CD4-positive, alpha-beta T cell treated with Interleukin-21 for 1 hour (primary cell): ENCODE measurements around the gene CD300A.

Experiments used
- DNase-seq: peaks from one replicate; pipeline ENCODE4 v3.0.0-alpha.2; 2020

CD300A gene

GRCh38 chr17:74466111-74466827, at the start of gene CD300A:
TSS of gene CD300A (plus strand) at chr17:74466634. CDS start at chr17:74466704, 70 bp downstream.
- DNase-seq, result peak; percentile 15

- no peak for DNase-seq
Observed at GRCh38 chr17:74417178-74418045, 49.0 kb upstream of the CD300A start.

DNA sequence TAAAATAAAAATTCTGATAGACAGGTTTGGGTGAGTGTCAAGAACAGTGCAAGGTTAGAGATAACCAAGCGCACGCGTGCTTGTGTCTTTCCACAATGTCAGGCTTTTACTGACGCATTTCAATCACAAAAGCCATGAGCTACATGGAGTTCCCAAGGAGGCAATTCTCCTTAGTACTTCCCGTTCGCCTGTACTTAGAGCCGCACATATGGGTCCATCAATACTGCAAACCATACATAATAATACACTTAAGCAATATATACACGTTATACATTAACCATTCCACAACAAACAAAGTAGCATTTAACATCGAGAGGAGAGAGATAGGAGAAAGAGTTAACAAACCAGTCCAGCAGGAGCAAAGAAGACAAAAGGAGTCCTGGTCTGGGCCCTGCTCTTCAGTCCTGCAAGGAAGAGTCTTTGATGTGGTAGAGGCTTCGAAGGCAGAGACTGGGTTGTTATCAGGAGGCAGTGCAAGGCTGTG, 46.5 kb upstream of the CD300A start:
- no peak for DNase-seq

- no peak for DNase-seq
Observed at GRCh38 chr17:74424117-74424516, 42.3 kb upstream of the CD300A start.

DNA sequence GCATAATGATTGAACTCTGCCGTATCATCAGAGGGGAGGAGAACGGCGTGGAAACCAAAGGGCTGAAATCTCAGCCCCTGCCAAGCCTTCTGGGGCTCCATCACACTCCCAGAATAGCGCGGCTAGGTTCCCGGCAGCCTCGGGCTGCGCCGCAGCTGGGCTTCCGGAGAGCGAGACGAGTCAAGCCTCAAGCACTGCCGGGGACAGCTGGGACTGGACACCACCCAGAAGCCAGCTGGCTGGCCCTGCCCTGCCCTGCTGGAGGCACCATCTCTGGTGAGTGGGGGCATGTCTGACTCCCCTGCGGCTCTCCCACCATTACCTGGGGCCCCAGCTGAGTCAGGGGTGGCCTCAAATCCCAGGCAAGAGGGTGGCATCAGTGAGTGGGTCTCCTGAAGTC, 41.8 kb upstream of the CD300A start:
- no peak for DNase-seq

DNA sequence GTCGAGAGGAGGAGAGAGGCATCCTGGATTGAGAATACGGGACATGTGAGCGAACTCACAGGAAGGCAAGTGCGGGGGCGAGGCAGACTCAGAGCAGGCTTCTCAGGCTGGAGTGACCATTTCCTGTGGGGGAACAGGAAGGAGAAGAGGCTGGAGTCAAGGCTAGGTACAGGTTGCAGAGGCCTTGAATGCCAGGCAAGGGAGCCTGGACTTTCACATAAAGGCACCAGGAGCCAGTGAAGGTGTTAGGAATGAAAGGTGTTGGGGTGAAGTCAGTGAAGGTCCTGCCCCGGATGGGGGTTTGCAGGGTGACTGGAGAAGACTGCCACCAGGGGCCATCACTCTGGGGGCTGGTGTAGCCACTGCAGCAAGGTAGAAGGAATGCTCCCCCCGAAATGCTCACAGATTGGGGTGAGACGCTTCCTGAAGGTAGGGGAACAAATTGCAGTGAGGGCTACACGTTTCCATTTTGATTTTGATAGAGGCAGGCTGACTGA, 39.8 kb upstream of the CD300A start:
- no peak for DNase-seq

GRCh38 chr17:74427048-74427762, 39.2 kb upstream of the CD300A start:
- no peak for DNase-seq

- no peak for DNase-seq
Observed at GRCh38 chr17:74427763-74428153, 38.7 kb upstream of the CD300A start.

DNA sequence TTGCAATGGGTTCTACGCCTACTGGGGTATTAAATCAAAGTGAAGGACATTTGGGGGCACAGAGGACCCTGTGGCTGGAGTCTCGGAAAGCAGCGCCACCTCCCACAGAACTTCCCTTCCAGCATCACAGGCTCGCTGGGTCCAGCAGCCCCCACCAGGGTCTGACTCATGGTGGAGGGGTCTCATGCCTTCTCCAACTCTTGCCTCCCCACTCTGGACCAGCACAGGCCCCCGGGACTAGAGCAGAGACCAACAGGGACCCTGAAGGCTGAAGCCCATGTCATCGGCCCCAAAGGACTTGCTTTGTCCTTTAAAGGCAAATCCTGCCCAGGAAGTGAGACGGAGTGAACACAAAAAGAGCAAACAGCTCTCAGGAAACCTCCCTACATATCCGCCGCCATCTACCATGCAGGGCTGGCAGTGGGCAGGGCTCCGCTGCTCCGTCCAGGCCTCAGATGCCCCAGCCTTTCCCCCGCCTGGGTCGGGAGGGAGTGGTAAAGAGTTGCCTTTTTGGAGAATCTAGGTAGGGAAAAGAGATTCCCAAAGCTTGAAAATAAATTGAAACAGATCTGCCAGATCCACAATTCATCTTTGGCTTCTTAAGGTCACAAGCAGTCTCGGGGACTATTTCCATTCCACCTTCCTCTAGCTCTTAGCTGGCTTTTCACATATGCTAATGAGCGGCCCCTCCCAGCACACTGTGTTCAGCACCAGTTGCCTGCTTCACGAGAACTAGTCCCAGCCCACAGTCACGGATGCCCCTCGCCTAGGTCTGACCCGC, 36.6 kb upstream of the CD300A start:
- no peak for DNase-seq

- no peak for DNase-seq
Observed at GRCh38 chr17:74430385-74430705, 36.1 kb upstream of the CD300A start.

DNA sequence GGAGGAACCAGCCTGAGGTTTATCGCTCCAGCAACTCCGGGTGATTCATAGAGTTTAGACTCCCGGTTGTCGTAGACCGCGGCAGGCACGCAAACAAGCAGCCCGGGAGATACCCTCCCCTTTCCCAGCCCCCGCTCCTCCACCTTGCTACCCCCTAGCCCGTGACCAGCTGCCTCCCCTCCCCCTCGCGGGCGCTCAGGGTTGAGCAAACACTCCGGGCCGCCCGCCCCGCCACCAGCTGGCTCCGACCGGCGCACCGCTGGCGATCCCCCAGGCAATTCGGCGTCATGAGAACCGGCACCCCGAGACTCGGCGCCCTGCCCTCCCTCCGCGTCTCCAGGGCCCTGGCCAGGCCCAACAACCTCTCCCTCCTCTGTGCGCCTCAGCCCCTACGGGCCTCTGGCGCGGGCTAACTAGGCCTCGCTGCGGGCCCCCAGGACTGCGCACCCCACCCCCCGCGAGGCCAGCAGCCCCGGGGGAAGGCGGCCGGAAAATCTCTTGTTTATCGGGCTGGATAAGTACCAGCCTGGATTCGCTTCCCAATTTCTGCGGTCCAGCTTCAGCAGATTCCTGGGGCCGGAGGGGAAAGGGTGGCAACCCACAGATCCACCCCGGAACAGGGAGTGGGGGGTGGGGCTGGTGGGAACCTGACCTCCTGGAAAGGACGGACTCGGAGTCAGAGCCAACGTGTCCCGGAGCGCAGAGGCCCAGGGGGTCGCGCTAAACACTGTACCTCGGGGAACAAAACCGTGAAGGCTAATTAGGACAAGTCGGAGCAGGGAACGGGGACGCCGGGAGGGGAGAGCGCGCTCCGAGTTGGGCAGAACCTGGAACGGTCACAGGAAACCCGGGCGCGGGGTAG, 35.5 kb upstream of the CD300A start:
- no peak for DNase-seq

DNA sequence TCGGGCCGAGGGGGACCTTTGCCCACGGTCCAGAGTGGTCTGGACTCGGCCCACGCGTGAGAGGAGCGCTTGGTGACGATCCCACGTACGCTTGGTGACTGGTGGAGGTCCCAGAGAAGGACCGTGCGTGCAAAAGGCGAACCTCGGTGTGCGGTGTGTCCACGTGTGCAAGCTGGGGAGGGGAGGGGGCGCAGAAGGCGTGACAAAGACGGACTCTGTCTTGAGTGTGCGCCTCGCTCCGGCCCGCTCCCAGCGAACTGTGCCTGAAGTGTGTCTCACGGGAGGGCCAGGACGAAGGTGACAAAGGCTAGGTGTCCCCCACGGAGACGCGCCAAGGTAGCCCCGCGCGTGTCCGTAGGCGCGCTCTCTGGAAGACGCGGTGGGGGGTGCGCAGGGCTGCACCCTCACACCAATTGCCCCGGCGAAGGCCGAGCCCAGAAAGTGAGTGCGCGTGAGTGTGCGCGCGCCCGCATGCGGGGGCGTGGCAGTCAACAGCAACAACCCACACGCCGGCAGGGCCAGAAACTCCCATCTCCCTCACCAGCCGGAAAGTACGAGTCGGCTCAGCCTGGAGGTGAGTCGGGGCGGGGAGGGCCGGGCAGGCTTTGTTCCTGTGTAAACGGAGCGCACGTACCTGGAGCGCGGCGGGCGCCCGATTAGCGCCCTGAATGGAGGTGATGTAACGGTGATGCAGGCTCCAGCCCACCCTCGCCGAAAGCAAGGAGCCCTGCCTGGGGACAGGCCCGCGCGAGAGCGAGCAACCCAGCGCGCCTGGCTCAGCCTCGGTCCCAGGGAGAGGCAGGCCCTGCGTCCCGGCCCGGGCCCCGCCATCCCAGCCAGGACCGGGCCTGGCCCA, 34.6 kb upstream of the CD300A start, which contains the start of gene GPRC5C:
TSS of gene GPRC5C (plus strand) at position 521 of the 856 bp plus-strand sequence. CDS start 7,689 bp downstream, outside the sequence.
- peak; percentile 45 for DNase-seq

- DNase-seq, result no peak
Observed at GRCh38 chr17:74432424-74432690, 34.1 kb upstream of the CD300A start.

GRCh38 chr17:74432766-74433391, 33.6 kb upstream of the CD300A start:
- DNase-seq, result no peak

DNA sequence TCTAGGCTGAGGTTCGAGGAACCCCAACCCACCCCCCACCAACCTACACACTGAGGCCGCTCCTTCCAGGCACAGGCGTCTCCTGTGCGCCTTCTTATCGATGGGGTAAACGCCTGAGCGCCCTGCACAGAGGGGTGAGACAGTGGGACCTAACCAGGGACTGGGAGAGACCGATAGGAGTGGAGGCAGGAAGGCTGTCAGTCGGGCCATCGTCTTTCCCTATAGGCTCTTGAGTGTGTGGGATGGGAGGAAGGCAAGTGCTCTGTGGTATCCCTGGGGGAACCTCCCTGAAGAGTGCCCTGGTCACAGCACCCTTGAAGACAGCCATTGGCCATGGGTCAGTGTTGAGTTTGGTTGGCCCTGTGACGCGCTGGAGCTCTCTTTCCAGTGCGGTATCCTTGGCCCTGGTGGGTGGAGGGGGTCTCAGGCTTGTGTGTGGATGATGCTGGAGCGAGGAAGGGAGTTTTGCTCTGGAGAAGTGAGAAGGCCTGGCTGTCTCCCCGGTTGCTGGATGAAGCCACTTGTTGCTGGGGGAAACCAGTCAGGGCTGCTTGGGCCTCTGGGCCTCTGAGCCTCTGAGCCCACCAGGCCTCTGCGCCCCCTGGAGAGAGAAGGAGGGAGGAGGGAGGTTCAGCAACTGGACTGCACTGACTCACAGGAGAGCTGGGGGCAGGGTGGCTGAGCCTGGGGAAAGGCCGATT, 32.9 kb upstream of the CD300A start:
- no peak for DNase-seq

DNA sequence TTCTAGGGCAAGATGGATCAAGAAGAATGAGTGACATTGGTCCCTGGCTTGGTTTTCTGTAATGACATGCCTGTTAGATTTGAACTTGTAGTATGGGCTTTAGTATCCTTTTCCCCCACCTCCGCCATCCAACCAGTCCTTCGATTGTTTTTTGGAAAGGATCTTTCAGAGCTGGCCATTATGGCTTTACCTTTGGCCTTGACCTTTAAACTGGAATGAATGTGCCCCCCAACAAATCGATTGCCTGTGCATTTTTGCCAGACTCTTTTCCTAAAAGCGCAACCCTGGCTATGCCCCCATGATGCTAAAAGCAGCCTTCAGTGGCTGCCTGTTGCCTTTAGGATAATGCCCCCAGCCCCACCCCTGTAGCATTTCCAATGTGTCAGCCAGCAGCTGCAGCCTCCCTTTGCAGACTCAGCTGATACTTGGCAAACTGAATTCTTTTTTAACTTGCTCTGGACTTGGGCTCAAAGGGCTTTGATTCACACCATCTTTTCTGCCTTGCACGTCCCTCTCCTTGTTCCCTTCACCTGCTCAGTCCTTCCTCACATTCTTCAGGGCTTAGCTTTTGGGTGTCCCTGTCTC, 30.6 kb upstream of the CD300A start:
- no peak for DNase-seq

DNA sequence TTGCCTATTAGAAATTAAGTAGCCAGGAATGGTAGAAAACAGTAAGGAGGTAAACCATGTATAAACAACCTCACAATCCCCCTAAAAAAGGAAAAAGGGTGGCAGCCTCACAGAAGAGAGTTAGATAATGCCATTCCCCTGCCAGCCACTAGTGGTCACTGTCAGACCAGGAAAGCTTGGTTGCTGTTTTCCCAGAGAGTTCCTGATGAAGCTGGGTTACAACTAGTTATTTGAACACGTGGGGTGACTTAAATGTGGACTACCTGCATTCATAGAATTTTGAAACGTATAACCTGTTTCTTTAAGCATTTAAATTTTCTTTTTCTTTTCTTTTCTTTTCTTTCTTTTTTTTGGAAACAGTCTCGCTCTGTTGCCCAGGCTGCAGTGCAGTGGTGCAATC, 28.7 kb upstream of the CD300A start:
- DNase-seq, result peak; percentile 29

- no peak for DNase-seq
Observed at GRCh38 chr17:74439691-74440567, 26.5 kb upstream of the CD300A start.
